Measurements from ENCODE around the gene LRIG1.

The LRIG1 gene

GRCh38 chr3:66399529-66400232 lies 101.1 kb downstream of the LRIG1 start:
- no peak for DNase-seq

DNA sequence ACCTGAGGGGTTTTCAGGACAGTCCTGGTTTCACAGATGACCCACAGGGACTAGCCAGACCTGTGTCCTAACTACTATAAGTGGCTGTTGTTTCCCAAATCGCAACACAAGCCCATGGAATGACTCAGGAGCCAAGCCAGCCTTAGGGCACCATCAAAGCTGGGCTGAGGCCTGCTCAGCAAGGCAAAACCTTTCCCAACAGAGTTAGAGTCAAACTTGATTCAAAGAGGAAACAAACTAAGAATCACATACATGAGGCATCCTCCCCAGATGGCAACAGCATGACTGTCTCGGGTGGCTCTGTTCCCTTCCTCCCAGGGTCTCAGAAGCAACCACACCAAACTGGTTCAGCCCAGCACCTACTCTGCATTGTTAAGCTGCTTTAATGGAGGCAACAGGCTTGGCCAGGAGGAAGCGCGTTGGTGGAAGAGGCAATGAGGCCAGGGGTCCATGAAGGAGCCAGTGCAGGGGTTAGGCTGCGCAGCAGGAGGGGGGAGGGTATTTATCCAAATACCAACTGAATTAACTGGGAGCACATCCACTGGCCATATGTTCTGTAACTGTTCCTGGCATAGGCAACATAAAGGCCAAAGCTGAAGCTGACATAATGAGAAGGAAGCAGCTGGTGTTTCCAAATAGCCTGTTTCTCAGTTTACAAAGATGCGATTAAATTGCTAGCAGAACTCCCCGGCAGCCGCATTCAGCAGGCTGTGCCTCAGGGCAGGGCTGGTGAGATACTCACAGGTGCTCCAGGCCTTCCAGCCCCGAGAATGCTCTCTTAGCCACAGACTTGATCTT lies 102.4 kb downstream of the LRIG1 start:
- no peak for DNase-seq

DNA sequence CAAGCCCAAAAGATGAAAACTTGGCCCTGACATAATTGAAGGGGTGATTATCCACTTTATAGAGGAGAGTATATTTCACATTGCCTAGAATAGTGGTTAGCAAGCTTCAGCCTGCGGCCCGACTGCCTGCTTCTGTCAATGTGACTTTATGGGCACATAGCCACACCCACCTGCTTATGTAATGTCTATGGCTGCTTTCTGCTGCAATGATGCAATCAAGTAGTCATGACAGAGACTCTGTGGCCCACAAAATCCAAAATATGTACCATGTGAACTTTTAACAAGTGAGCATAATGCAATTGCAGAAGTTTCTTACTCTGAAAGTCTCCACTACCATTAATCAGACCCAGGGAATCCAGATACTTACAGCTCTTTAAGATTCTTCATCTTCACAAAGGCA lies 103.1 kb downstream of the LRIG1 start:
- no peak for DNase-seq

- DNase-seq = no peak
These were observed 103.9 kb downstream of the LRIG1 start for GRCh38 chr3:66396888-66397287.

DNA sequence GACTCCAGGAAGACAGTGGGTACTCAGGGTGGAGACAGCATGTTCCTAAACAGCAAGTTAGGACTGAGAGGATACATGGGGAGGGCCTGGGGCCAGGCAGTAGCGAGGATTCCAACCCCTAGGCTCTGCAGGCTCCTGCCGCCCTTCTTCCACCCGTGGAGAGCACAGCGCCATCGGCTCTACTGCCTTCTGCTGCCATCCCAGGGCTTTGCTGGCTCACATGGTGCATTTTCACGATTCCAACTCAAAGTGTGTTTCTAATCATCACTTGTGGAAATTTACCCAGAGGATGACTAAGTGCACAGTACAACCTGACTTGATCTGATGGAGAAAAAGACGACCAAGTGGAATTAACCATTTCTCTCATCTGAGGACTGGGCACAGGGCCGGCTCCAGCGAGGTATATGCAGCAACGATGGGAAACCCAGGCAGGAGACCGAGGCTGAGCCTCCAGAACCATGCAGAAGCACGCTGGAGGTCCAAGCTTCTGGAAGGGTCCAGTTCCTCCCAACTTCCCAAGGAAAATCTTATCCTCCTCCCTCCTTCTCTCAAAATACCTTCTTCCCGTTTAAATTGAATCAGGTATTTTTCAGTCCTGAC lies 104.6 kb downstream of the LRIG1 start:
- no peak for DNase-seq

DNA sequence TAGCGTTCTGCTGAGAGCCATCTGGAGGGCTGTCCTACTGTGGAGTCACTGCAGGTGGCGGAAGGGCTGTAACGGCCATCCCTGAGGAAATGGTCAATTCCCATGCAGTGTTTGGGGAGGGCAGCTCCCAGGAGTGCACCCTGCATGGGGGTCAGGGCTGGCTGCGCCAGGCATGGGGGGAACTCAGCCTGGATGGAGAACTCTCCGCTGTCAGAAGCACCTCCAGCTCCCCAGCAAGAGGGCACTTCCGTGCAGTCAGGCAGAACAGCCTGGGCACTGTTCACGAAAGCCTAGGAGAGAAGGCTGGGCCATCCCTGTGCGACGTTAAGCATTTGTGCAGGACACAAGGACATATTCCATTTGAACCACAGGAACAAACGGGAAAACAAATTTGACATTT lies 105.2 kb downstream of the LRIG1 start:
- DNase-seq = no peak

GRCh38 chr3:66394753-66395249 lies 106.0 kb downstream of the LRIG1 start:
- DNase-seq = no peak

DNA sequence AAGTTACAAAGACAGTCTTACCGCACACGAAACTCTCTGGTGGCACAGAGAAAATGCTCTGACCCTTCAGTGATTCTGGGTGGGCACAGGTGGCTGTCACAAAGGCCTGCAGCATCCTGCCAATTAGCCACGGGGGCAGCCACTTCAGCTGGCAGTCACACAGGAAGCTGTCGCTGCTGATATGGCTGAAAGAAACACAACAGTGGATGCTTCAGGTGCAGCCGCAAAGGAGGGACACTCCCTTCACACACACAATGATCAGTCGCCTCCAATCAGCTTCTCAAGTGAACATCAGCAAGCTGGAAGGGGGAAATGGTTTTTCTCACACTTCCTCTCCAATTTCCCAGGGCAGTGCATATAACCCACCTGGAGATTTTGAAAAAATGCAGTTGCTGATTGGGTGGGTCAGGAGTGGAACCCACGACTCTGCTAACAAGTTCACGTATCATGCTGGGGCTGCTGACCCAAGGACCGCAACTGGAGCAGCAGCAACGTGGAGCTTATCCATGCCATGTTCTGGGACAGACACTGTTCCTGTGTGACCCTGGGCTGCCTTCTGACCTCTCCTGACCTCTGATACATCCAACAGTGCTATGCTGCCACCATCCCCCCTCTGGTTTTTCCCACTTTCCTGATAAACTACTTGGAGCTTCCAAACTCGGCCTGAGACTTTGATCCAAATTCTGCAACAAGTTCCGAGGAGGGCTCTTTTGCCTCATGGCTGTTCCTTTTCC lies 106.6 kb downstream of the LRIG1 start:
- peak in 1 of 2 donors; percentile 10 for DNase-seq

- no peak for DNase-seq
These were observed 107.4 kb downstream of the LRIG1 start for GRCh38 chr3:66393333-66394005.

GRCh38 chr3:66392966-66393332 lies 107.9 kb downstream of the LRIG1 start:
- DNase-seq = no peak

- no peak for DNase-seq
These were observed 108.3 kb downstream of the LRIG1 start for GRCh38 chr3:66392512-66392911.

DNA sequence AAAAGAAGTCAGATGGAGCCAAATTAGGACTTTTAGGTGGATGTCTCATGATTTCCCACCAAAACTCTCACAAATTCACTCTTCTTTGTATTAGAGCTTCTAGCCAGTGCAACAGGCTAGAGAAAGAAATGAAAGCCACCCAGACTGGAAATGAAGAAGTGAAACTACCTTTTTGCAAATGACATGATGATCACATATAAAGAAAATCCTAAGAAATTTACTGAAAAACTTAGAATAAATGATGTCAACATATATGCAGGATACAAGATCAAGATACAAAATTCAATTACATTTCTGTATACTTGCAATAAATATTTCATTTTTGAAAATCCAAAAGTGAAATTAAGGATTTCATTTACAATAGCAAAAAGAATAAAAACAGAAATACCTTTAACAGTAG lies 110.8 kb downstream of the LRIG1 start:
- no peak for DNase-seq

- no peak for DNase-seq
These were observed 113.7 kb downstream of the LRIG1 start for GRCh38 chr3:66386925-66387650.

DNA sequence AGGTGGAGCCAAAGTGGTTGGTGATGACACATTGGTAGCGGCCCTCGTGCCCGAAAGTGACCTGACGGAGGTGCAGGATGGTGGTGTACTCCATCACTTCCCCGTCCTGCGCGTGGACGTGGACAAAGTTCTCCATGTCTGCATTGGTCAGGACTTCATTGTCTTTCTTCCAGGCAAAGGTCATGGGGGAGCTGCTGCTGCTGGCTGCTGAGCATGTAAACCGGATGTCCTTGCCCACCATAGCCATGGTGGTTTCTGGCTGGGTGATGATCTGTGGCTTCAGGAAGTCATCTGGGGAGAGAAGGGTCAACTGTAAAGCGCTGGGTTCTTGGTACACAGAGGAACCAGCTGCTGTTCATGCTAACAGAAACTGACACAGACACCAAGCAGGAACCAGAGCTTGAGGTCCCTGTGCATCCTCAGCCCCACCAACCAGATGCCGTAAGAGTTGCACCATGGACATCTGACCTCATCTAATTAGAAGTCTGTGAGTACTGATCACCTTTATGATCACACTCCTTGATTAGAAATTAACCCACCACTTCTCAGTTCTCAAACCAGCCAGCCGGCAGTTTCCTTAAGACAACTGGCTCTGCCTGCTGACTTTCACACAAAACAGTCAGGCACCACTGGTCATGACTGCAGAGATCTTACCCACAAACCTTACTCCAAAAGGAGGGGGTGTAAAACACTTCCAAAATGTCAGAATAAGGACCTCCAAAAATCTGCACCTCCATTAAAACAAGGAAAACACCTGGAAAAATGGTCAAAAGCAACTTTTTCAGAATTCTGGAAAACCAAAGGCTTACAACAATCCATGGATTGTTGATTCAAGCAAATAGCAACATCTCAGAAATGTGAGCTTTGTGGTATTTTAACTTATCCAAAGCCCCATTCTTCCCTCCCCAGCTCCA lies 114.6 kb downstream of the LRIG1 start:
- no peak for DNase-seq

GRCh38 chr3:66385066-66385465 lies 115.8 kb downstream of the LRIG1 start:
- DNase-seq = no peak

- DNase-seq = no peak
These were observed 116.7 kb downstream of the LRIG1 start for GRCh38 chr3:66383998-66384745.

- no peak for DNase-seq
These were observed 117.8 kb downstream of the LRIG1 start for GRCh38 chr3:66383023-66383422.

DNA sequence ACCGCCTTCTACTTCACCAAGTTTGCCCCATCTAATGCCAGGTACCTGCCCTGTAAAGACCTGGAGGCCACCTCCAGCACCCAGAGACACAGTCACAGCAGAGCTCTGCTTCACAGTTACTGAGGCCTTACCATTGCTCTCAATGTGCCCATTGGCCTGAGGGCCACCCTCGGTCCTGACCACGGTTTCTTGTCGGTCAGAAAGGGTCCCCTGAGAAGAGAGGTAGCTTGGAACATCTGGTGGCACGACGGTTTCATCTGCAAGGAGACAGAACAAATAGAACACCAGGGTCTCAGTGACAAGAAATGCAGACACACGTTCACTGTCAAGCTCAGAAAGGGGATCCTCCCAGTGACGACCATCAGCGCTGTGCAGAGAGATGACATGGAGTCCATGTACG lies 118.7 kb downstream of the LRIG1 start:
- DNase-seq = no peak

GRCh38 chr3:66381626-66382025 lies 119.2 kb downstream of the LRIG1 start:
- no peak for DNase-seq

Measured in stimulated activated CD4-positive, alpha-beta T cell treated with anti-CD3 and anti-CD28 coated beads, Interleukin-2, amount 100 ng/mL, for 48 hours (primary cell).